Measurements from ENCODE around the gene NCAM1. TPM values are rescaled to one million over a fixed set of nuclear protein-coding genes. Genes with fewer than 3 reads are reported as not detected.

NCAM1 gene
- polyA plus RNA-seq, 1 donor (not counting 4 experiments of a cell fraction or from before 2014, with no cell fraction given) = 0.04 TPM

DNA sequence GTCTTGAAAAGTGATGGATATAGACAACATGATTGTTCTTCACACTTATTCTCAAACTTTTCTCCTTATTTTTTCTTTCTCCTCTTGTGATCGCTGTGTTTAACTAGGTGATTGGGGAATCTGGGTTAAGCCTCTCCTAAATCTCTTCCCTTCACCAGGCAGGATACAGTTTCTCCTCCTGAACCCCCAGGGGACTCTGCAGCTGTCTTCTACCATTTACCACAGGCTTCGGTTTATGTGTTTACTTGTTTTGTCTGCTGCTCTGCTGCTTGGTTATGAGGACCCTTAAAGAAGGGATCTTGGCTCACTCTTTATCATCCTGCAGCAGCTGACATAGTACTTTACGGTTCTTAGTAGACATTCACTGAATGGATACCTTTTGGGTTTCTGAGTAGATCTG, 124.2 kb downstream of the NCAM1 start:
- no peak for TF ChIP-seq EZH2 (IDR thresholded peaks at IDR 0.05; ENCODE audit: low read length)
- no peak for TF ChIP-seq CTCF (optimal IDR thresholded peaks at IDR 0.05 in 1 of 3, IDR thresholded peaks at IDR 0.05 in 1 of 3, conservative IDR thresholded peaks at IDR 0.05 in 1 of 3; ENCODE audit: extremely low read depth in 1 of 3, insufficient read depth in 2 of 3, low read length in 3 of 3)
- FAIRE-seq = no peak
- Histone ChIP-seq H3K27me3 (ENCODE audit: control insufficient read depth, extremely low read depth, insufficient read depth, low read length) (no peaks in the 10 kb centered on the region), H3K27ac (ENCODE audit: control insufficient read depth, insufficient read depth, low read length) (no peak overlapping the region), H3K4me2 (ENCODE audit: control insufficient read depth, extremely low read depth, insufficient read depth, low read depth, low read length) (no peak overlapping the region), H3K9me1 (ENCODE audit: control insufficient read depth, extremely low read depth, insufficient read depth, low read length) (no peaks in the 10 kb centered on the region), H3K9me3 (ENCODE audit: control insufficient read depth, low read depth, low read length) (no peaks in the 10 kb centered on the region), H2AFZ (ENCODE audit: control insufficient read depth, low read length) (no peak overlapping the region), H3K9ac (ENCODE audit: control insufficient read depth, extremely low read depth, insufficient read depth, low read length) (no peak overlapping the region), H3K4me3 (ENCODE audit: control insufficient read depth in 2 of 3, extremely low read depth in 1 of 3, insufficient read depth in 2 of 3, low read depth in 1 of 3, low read length in 3 of 3) (no peak overlapping the region), H4K20me1 (ENCODE audit: control insufficient read depth, extremely low read depth, insufficient read depth, low read length) (no peaks in the 10 kb centered on the region), H3K36me3 (ENCODE audit: control insufficient read depth in 2 of 2, extremely low read depth in 1 of 2, insufficient read depth in 2 of 2, low read length in 2 of 2) (no peaks in the 10 kb centered on the region), H3K4me1 (ENCODE audit: control insufficient read depth, extremely low read depth, insufficient read depth, low read length) (no peaks in the 10 kb centered on the region), H3K79me2 (ENCODE audit: control insufficient read depth, insufficient read depth, low read length) (no peaks in the 10 kb centered on the region)
- no peak for DNase-seq (ENCODE audit: low read depth, low spot score)
- dilution Hi-C loops (cut with MboI; ENCODE audit: extremely low pct_ligation_motif_present, low sequenced_read_pairs) = no loop called here

DNA sequence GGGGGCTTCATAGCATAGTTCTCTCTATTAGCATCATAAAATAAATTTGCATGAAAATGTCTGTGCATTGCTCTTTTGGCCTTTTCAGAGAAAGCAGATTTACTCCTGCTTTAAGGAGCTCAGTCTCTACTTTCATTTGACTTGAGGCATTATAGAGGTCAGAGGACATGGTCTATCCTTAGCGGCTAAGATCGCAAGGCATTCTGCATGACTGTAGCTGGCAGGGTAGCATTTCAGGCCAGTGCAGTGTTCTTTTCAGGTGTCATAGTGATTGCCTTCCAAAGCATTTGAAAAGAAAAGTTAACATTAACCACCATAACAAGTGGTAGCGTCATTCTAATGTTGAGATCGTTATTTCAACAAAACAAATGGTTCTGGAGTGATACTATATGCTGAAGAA, 126.5 kb downstream of the NCAM1 start:
- Histone ChIP-seq H3K4me3 (ENCODE audit: control insufficient read depth in 2 of 3, extremely low read depth in 1 of 3, insufficient read depth in 2 of 3, low read depth in 1 of 3, low read length in 3 of 3) (no peak overlapping the region), H3K9ac (ENCODE audit: control insufficient read depth, extremely low read depth, insufficient read depth, low read length) (no peak overlapping the region), H3K9me1 (ENCODE audit: control insufficient read depth, extremely low read depth, insufficient read depth, low read length) (no peaks in the 10 kb centered on the region), H3K9me3 (ENCODE audit: control insufficient read depth, low read depth, low read length) (no peaks in the 10 kb centered on the region), H3K36me3 (ENCODE audit: control insufficient read depth in 2 of 2, extremely low read depth in 1 of 2, insufficient read depth in 2 of 2, low read length in 2 of 2) (no peaks in the 10 kb centered on the region), H3K27ac (ENCODE audit: control insufficient read depth, insufficient read depth, low read length) (no peak overlapping the region), H4K20me1 (ENCODE audit: control insufficient read depth, extremely low read depth, insufficient read depth, low read length) (no peaks in the 10 kb centered on the region), H3K27me3 (ENCODE audit: control insufficient read depth, extremely low read depth, insufficient read depth, low read length) (no peaks in the 10 kb centered on the region), H3K4me2 (ENCODE audit: control insufficient read depth, extremely low read depth, insufficient read depth, low read depth, low read length) (no peak overlapping the region), H2AFZ (ENCODE audit: control insufficient read depth, low read length) (no peak overlapping the region), H3K79me2 (ENCODE audit: control insufficient read depth, insufficient read depth, low read length) (no peaks in the 10 kb centered on the region), H3K4me1 (ENCODE audit: control insufficient read depth, extremely low read depth, insufficient read depth, low read length) (no peaks in the 10 kb centered on the region)
- dilution Hi-C loops (cut with MboI; ENCODE audit: extremely low pct_ligation_motif_present, low sequenced_read_pairs) = no loop called here
- no peak for DNase-seq (ENCODE audit: low read depth, low spot score)
- TF ChIP-seq EZH2 (IDR thresholded peaks at IDR 0.05; ENCODE audit: low read length) (no peak), CTCF (optimal IDR thresholded peaks at IDR 0.05 in 1 of 3, IDR thresholded peaks at IDR 0.05 in 1 of 3, conservative IDR thresholded peaks at IDR 0.05 in 1 of 3; ENCODE audit: extremely low read depth in 1 of 3, insufficient read depth in 2 of 3, low read length in 3 of 3) (no peak)
- no peak for FAIRE-seq
